ENCODE measurements around the gene COL20A1.
"Not testable (repeated sequence)": the region's sequence is repeated elsewhere in the genome, so short reads cannot be mapped to it uniquely, and the experiment has no call there.

The COL20A1 gene

DNA sequence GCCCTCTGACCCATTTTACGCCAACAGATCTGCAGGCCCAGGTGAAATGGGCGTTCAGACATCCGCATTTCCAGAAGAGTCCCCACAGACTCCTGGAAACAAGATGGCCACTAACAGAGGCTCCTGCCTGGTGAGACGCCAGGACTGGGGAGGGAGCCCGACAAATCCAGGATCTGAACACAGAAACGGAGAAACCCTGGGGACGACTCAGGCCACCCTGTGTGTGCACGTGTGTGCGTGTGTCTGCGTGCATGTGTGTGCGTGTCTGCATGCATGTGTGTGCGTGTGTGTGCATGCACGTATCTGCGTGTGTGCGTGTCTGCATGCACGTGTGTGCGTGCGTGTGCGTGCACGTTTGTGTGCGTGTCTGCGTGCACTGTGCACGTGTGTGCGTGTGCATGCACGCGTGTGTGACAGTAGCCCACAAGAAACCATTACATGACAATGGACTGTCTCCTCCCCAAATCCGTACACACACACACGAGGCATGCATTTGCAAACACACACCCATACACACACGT is 43.3 kb downstream of the COL20A1 start:
- H3K27me3 ChIP-seq (ENCODE audit: control insufficient read depth, insufficient read depth, low read length) = no peaks in the 10 kb centered on the region

GRCh38 chr20:63337786-63338420 is 44.9 kb downstream of the COL20A1 start:
- no CpG with 5 or more reads among the region's 12 CpGs for WGBS (ENCODE audit: insufficient coverage, insufficient read length)
- DNase-seq (ENCODE audit: low read depth, low spot score) = no peak
- H3K4me3 ChIP-seq (ENCODE audit: low read length) = no peak overlapping the region
- H3K9me3 ChIP-seq (ENCODE audit: control insufficient read depth, insufficient read depth, low read length) = no peaks in the 10 kb centered on the region
- no peak overlapping the region for H3K27ac ChIP-seq (ENCODE audit: low read length)
- H3K36me3 ChIP-seq (ENCODE audit: control insufficient read depth, insufficient read depth, low read length) = no peaks in the 10 kb centered on the region; the same call in 1 of the 2 replicates
- H3K27me3 ChIP-seq (ENCODE audit: control insufficient read depth, insufficient read depth, low read length) = no peaks in the 10 kb centered on the region
- no peaks in the 10 kb centered on the region; the same call in 1 of the 2 replicates for H3K4me1 ChIP-seq (ENCODE audit: control insufficient read depth, insufficient read depth, low read length)

More for the DNA sequence above, 43.3 kb downstream of the COL20A1 start:
- Histone ChIP-seq H3K36me3 (ENCODE audit: control insufficient read depth, insufficient read depth, low read length) (no peaks in the 10 kb centered on the region), H3K4me1 (ENCODE audit: control insufficient read depth, insufficient read depth, low read length) (no peaks in the 10 kb centered on the region; the same call in 1 of the 2 replicates), H3K9me3 (ENCODE audit: control insufficient read depth, insufficient read depth, low read length) (no peaks in the 10 kb centered on the region), H3K4me3 (ENCODE audit: low read length) (no peak overlapping the region), H3K27ac (ENCODE audit: low read length) (no peak overlapping the region)
- no CpG with 5 or more reads among the region's 29 CpGs for WGBS (ENCODE audit: insufficient coverage, insufficient read length)
- no peak for DNase-seq (ENCODE audit: low read depth, low spot score)

DNA sequence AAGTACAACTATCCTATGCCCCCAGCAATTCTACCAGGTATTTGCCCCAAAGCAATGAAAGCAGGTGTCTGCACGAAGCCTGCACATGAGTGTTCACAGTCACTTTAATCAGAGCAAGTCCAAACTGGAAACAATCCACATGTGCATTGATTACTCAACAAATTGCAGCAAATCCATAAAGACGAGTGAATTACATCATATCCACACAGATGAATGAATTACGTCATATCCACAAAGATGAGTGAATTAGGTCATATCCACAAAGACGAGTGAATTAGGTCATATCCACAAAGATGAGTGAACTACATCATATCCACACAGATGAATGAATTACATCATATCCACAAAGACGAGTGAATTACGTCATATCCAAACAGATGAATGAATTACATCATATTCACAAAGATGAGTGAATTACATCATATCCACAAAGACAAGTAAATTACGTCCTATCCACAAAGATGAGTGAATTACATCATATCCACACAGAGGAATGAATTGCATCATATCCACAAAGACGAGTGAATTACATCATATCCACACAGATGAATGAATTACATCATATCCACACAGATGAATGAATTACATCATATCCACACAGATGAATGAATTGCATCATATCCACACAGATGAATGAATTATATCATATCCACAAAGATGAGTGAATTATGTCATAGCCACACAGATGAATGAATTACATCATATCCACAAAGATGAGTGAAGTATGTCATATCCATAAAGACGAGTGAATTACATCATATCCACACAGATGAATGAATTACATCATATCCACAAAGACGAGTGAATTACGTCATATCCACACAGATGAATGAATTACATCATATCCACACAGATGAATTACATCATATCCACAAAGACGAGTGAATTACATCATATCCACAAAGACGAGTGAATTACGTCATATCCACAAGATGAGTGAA is 46.4 kb downstream of the COL20A1 start:
- not testable (repeated sequence) for H3K36me3 ChIP-seq (ENCODE audit: control insufficient read depth, insufficient read depth, low read length); DNase-seq (ENCODE audit: low read depth, low spot score); H3K27ac ChIP-seq (ENCODE audit: low read length); H3K4me3 ChIP-seq (ENCODE audit: low read length); H3K27me3 ChIP-seq (ENCODE audit: control insufficient read depth, insufficient read depth, low read length); H3K9me3 ChIP-seq (ENCODE audit: control insufficient read depth, insufficient read depth, low read length); H3K4me1 ChIP-seq (ENCODE audit: control insufficient read depth, insufficient read depth, low read length)
- no CpG with 5 or more reads among the region's 14 CpGs for WGBS (ENCODE audit: insufficient coverage, insufficient read length)

DNA sequence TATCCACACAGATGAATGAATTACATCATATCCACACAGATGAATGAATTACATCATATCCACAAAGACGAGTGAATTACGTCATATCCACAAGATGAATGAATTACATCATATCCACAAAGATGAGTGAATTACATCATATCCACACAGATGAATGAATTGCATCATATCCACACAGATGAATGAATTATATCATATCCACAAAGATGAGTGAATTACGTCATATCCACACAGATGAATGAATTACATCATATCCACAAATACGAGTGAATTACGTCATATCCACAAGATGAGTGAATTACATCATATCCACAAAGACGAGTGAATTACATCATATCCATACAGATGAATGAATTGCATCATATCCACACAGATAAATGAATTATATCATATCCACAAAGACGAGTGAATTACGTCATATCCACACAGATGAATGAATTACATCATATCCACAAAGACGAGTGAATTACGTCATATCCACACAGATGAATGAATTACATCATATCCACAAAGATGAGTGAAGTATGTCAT is 47.2 kb downstream of the COL20A1 start:
- H3K36me3 ChIP-seq (ENCODE audit: control insufficient read depth, insufficient read depth, low read length); H3K27me3 ChIP-seq (ENCODE audit: control insufficient read depth, insufficient read depth, low read length); DNase-seq (ENCODE audit: low read depth, low spot score); H3K27ac ChIP-seq (ENCODE audit: low read length); H3K4me3 ChIP-seq (ENCODE audit: low read length); H3K4me1 ChIP-seq (ENCODE audit: control insufficient read depth, insufficient read depth, low read length); H3K9me3 ChIP-seq (ENCODE audit: control insufficient read depth, insufficient read depth, low read length): not testable (repeated sequence)
- WGBS (ENCODE audit: insufficient coverage, insufficient read length) = no CpG with 5 or more reads among the region's 10 CpGs

DNA sequence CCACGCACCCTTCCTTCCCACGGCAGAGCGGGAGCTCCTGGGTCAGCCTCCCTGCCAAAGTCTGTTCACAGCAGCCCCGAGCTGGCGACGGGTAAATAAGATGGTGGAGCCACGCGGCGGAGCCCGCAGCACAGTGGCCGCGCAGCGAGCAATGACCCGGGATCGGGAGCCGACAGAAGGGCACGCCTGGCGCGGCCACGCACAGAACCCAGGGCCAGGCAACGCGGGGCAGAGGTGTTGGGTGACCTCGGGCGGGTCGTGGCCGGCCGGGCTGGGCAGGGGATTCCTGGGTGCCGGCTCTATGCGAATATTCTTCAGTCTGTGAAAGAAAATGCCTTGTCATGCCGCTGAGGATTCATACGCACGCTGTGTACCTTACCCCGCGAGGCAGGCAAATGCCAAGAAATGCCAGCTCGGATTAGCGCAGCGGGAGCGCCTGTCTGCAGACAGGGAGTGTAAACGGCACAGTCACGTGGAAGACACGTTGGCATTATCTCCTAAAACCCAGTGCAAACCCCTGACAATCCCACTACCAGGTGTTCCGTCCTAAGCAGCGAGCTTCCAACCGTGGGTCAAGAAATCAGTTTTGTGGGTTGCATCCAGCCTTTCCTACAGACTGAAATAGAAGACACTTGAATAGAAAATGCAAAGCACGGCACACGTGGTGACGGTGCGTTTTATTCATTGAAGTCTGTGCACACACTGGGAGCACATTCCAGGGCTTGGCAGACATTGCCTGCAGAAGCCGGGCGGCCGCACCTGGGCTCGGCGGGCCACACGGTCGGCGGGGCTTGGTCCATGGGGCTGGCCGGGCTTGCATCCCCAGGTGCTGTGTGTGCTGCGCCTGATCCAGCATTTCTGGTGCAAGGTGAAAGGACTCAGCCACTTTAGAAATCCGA is 49.8 kb downstream of the COL20A1 start:
- Histone ChIP-seq H3K9me3 (ENCODE audit: control insufficient read depth, insufficient read depth, low read length) (no peaks in the 10 kb centered on the region), H3K36me3 (ENCODE audit: control insufficient read depth, insufficient read depth, low read length) (no peaks in the 10 kb centered on the region; the same call in 1 of the 2 replicates), H3K27ac (ENCODE audit: low read length) (no peak overlapping the region), H3K4me3 (ENCODE audit: low read length) (no peak overlapping the region; the same call in 1 of the 2 replicates), H3K4me1 (ENCODE audit: control insufficient read depth, insufficient read depth, low read length) (no peaks in the 10 kb centered on the region), H3K27me3 (ENCODE audit: control insufficient read depth, insufficient read depth, low read length) (no peaks in the 10 kb centered on the region)
- DNase-seq (ENCODE audit: low read depth, low spot score) = no peak
- no CpG with 5 or more reads among the region's 59 CpGs for WGBS (ENCODE audit: insufficient coverage, insufficient read length)

DNA sequence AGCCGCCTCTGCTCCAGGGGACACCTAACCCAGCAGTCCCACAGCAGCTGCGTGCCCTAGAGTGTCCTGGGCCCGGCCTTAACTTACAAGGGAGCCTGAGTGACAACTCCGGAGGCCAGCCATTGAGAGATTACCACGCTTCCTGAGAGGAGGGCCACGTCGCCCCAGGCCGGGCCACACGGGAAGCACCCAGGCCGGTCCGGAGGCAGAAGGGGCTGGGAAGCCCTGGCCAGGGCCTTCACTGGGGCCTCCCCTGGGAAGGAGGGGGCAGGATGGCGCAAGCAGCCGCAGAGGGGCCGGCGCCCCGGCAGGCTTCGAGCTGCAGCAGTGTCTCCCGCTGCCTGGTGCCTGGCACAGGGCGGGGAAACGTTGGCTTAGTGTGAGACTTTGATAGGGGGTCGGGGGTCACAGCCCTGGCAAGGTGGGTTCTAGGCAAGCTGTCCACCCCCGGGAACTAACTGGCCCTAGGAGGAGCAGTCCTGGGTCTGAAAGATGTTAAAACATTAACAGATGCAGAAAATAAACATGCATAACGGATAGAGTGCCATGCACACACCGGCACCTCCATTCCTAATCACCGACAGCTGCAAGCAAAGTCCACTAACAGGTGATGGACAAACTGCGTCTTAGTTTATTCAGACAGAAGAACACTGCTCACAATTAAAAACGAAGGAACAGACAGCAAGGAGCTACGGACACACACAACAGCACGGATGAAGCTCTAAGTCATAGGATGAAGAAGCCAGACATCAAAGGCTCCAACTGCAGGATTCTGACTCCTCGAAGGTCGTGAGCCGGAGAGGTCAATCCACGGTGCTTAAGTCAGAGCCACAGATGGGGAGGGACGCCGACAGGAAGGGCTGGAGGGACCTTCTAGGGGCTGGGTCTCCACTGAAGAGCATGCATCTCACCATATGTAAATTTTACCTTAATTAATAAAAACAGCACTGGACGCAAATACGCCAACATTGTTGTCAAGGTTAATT is 50.8 kb downstream of the COL20A1 start:
- no CpG with 5 or more reads among the region's 37 CpGs for WGBS (ENCODE audit: insufficient coverage, insufficient read length)
- H3K4me1 ChIP-seq (ENCODE audit: control insufficient read depth, insufficient read depth, low read length) = no peaks in the 10 kb centered on the region
- H3K27me3 ChIP-seq (ENCODE audit: control insufficient read depth, insufficient read depth, low read length) = no peaks in the 10 kb centered on the region

DNA sequence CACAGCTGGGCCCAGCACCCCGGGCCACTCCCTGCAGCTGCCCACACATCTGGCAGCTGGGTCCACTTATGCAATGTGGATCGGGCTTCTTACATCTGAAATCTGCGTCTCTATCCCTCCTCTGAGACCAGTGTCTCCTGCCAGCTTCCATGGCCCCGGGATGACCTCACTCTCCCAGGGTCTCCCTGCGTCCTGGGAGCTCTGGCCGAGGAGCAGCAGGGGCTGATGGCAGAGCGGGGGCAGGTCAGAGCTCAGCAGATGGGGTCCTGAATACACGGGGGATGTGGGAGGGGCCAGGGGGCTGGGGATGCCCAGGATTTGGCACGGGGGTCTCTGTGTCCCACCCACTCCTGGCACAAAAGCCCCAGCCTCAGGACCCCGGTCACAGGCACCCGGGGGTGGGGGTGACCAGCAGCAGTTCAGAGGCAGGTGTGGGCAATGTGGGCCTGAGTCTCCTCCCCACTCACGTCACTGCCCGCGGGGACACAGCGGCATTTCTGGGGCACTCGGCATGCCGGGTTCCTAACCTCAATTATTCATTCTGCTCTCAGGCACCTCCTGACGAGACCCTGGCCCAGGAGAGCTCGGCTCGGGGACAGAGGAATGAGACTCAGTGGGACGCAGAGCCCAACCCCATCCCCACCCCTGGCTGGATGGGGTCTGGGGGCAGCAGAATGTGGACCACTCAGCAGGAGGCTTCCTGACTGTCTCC is 51.8 kb downstream of the COL20A1 start:
- WGBS (ENCODE audit: insufficient coverage, insufficient read length) = no CpG with 5 or more reads among the region's 21 CpGs
- H3K27me3 ChIP-seq (ENCODE audit: control insufficient read depth, insufficient read depth, low read length) = no peaks in the 10 kb centered on the region
- no peaks in the 10 kb centered on the region for H3K4me1 ChIP-seq (ENCODE audit: control insufficient read depth, insufficient read depth, low read length)
- H3K4me3 ChIP-seq (ENCODE audit: low read length) = no peak overlapping the region
- no peaks in the 10 kb centered on the region for H3K9me3 ChIP-seq (ENCODE audit: control insufficient read depth, insufficient read depth, low read length)
- no peak overlapping the region for H3K27ac ChIP-seq (ENCODE audit: low read length)
- no peak for DNase-seq (ENCODE audit: low read depth, low spot score)
- H3K36me3 ChIP-seq (ENCODE audit: control insufficient read depth, insufficient read depth, low read length) = no peaks in the 10 kb centered on the region; the same call in 1 of the 2 replicates

More for the DNA sequence above, 50.8 kb downstream of the COL20A1 start:
- DNase-seq (ENCODE audit: low read depth, low spot score) = no peak
- H3K27ac ChIP-seq (ENCODE audit: low read length) = no peak overlapping the region
- H3K36me3 ChIP-seq (ENCODE audit: control insufficient read depth, insufficient read depth, low read length) = no peaks in the 10 kb centered on the region; the same call in 1 of the 2 replicates
- no peak overlapping the region for H3K4me3 ChIP-seq (ENCODE audit: low read length)
- H3K9me3 ChIP-seq (ENCODE audit: control insufficient read depth, insufficient read depth, low read length) = no peaks in the 10 kb centered on the region

DNA sequence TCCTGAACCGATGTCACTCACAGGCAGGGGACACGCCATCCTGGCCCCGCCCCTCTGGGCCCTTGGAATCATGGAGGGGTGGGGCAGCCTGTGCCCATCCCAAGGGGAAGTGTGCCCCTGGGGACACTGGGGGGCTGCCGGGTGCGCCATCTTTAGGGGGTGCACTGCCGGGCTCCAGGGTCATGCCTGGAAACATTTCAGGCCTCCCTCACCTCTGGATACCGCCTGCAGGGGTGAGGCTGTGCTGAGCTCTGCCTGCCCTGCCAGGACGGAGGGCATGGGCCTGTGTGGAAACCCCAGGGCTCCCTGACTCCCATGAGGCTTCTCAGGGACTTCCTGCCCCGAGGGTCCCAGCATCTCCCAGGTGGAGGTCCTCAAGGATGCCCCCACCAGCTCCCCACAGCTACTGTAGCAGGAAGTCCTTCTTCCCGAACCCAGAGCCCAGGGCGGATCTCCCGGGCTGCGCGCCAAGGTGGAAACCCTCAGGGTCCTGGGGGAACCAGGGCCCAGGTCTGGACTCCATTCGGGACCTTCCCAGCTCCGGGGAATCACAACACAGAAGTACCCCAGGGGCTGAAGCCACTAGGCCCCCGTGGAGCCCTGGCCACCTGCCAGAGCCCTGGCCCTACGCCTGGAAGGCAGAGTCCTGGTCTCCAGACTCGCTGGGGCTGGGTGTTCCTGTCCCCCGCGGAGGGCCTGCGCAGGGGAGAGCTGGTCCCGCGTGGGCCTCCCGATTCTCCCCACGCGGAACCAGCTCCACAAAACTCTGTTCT is 52.5 kb downstream of the COL20A1 start:
- H3K27me3 ChIP-seq (ENCODE audit: control insufficient read depth, insufficient read depth, low read length) = no peaks in the 10 kb centered on the region
- no peaks in the 10 kb centered on the region for H3K4me1 ChIP-seq (ENCODE audit: control insufficient read depth, insufficient read depth, low read length)
- H3K27ac ChIP-seq (ENCODE audit: low read length) = no peak overlapping the region
- WGBS (ENCODE audit: insufficient coverage, insufficient read length) = no CpG with 5 or more reads among the region's 27 CpGs
- H3K36me3 ChIP-seq (ENCODE audit: control insufficient read depth, insufficient read depth, low read length) = no peaks in the 10 kb centered on the region; the same call in 1 of the 2 replicates
- no peaks in the 10 kb centered on the region for H3K9me3 ChIP-seq (ENCODE audit: control insufficient read depth, insufficient read depth, low read length)
- no peak for DNase-seq (ENCODE audit: low read depth, low spot score)
- H3K4me3 ChIP-seq (ENCODE audit: low read length) = no peak overlapping the region

Data from iPS DF 6.9 (cell line).